Measurements from ENCODE around the gene PDLIM4.

Gene PDLIM4

DNA sequence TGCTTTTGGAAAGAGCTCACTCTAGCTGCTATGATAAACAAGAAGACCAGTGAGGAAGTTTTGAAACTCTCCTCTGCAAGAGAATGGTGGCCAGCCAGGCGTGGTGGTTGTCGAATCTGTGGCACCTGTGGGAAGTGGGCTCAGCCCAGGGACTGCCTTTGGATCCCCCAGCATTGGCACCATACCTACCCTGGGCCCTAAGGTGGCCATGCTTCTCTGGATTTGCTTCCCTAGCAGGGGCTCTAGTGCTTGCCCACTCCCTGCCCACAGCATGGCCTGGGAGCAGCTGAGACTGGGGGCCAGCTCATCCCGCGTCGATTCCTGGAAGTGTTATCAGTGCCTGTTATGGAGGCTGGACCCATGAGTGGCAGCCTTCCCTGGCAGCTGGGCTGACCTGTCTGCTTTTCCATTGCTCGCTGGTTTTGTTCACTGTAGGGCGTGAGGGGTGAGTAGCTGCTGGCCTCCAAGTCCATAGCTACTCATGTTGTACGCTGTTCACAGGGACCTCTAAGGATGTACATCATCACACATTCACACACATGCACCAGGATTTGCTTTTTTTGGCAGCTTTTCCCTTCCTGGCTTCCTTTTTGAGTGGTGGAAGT, 39.0 kb downstream of the PDLIM4 start:
- no peaks in the 10 kb centered on the region for H3K27me3 ChIP-seq (ENCODE audit: low read depth, low read length)
- H3K4me3 ChIP-seq (ENCODE audit: low read depth in 1 of 2, low read length in 2 of 2), result peak overlapping the region in 1 of 2 donors; percentile 70
- H3K9me3 ChIP-seq (ENCODE audit: control insufficient read depth in 1 of 2, low read length in 2 of 2), result no peaks in the 10 kb centered on the region
- H3K4me1 ChIP-seq (ENCODE audit: control insufficient read depth in 1 of 2, insufficient read depth in 2 of 2, low read length in 2 of 2), result peaks cover 5 to 11% of the 10 kb centered on the region in 2 donors
- no peak overlapping the region for H3K27ac ChIP-seq (ENCODE audit: low read length)
- peaks cover 0 to 8% of the 10 kb centered on the region in 2 donors for H3K36me3 ChIP-seq (ENCODE audit: control insufficient read depth in 1 of 2, insufficient read depth in 2 of 2, low read length in 2 of 2)

DNA sequence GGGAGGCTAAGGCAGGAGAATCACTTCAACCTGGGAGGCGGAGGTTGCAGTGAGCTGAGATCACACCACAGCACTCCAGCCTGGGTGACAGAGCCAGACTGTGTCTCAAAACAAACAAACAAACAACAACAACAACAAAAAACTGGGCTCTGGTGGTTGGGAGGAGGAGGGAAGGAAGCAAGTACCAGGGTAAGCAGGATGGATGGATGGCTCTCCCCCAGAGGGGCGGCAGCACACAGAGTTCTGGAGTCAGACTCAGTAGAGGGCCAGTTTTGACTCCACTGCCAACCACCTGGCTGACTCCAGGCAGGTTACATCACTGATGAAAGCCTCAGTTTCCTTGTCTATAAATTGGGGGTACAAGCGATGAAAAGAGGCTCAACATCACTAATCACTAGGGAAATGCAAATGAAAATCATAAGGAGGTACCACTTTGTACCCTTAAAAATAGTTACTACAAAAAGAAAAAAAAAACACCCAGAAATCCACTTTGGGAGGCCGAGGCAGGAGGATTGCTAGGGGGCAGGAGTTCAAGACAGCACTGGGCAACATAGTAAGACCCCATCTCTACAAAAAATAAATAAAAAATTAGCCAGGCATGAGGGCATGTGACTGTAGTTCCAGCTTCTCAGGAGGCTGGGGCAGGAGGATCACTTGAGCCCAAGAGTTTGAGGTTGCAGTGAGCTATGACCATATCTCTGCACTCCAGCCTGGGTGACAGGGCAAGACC, 39.9 kb downstream of the PDLIM4 start:
- Histone ChIP-seq H3K4me3 (ENCODE audit: low read depth in 1 of 2, low read length in 2 of 2) (no peak overlapping the region), H3K4me1 (ENCODE audit: control insufficient read depth in 1 of 2, insufficient read depth in 2 of 2, low read length in 2 of 2) (peaks cover 5 to 13% of the 10 kb centered on the region in 2 donors), H3K27ac (ENCODE audit: low read length) (no peak overlapping the region), H3K36me3 (ENCODE audit: control insufficient read depth in 1 of 2, insufficient read depth in 2 of 2, low read length in 2 of 2) (peaks cover 0 to 8% of the 10 kb centered on the region in 2 donors), H3K9me3 (ENCODE audit: control insufficient read depth in 1 of 2, low read length in 2 of 2) (no peaks in the 10 kb centered on the region), H3K27me3 (ENCODE audit: low read depth, low read length) (no peaks in the 10 kb centered on the region)

GRCh38 chr5:132298298-132299212, 41.1 kb downstream of the PDLIM4 start:
- H3K4me3 ChIP-seq (ENCODE audit: low read depth in 1 of 2, low read length in 2 of 2), result no peak overlapping the region
- H3K27ac ChIP-seq (ENCODE audit: low read length), result no peak overlapping the region
- no peaks in the 10 kb centered on the region for H3K27me3 ChIP-seq (ENCODE audit: low read depth, low read length)
- no peaks in the 10 kb centered on the region for H3K9me3 ChIP-seq (ENCODE audit: control insufficient read depth in 1 of 2, low read length in 2 of 2)
- peaks cover 5 to 8% of the 10 kb centered on the region in 2 donors for H3K4me1 ChIP-seq (ENCODE audit: control insufficient read depth in 1 of 2, insufficient read depth in 2 of 2, low read length in 2 of 2)
- peaks cover 0 to 4% of the 10 kb centered on the region in 2 donors for H3K36me3 ChIP-seq (ENCODE audit: control insufficient read depth in 1 of 2, insufficient read depth in 2 of 2, low read length in 2 of 2)

DNA sequence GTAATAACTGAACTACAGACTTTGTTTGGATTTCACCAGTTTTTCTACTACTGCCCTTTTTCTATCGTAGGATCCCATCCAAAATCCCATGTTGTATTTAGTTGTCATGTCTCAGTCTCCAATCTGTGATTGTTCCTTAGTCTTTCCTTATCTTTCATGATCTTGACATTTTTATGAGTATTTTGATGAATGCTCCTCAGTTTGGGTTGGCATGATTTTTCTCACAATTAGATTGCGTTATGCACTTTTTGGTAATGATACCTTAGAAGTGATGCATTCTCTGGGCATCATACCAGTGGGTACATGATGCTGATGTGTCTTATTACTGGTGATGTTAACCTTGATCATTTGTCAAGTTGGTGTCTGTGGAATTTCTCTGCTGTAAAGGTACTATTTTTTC, 42.4 kb downstream of the PDLIM4 start:
- H3K27me3 ChIP-seq (ENCODE audit: low read depth, low read length), result no peaks in the 10 kb centered on the region

DNA sequence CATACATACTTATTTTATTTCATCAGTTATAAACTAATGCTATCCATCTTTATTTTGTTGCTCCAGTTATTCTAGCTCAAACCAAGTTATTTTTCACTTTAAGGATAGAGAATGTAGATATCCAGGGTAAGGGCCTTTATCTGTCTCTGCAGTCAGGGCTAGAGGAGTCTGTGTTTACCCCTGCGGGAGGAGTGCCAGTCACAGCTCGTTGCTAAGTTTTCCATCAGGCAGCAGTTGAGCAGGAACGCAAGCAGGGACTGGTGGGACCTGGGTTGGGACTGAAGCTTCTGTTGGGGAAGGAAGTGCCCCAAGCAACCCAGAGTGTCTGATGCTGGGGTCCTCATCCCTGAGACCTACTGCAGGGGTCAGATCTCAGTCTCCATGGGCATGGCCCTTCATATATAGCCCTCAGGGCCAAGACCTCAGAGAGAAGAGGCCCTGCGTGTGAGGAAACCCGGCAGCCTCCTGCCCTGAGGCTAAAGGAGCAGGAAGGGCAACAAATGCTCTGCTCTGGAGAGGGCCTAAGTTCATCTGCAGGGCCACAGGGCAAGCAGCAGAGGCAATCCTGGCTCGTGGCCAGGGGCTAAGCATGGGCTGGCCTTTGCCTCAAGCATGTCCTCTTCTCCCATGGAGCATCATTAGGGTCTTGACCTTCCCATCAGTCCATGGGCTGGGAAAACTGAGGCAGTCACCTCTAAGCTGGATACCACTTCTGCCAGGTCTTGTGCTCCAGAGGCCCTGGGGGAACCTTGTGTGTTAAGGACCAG, 43.3 kb downstream of the PDLIM4 start:
- no peak overlapping the region for H3K27ac ChIP-seq (ENCODE audit: low read length)
- no peaks in the 10 kb centered on the region for H3K27me3 ChIP-seq (ENCODE audit: low read depth, low read length)
- peaks cover 0 to 8% of the 10 kb centered on the region in 2 donors for H3K4me1 ChIP-seq (ENCODE audit: control insufficient read depth in 1 of 2, insufficient read depth in 2 of 2, low read length in 2 of 2)

More for the DNA sequence above, 42.4 kb downstream of the PDLIM4 start:
- no peaks in the 10 kb centered on the region for H3K36me3 ChIP-seq (ENCODE audit: control insufficient read depth in 1 of 2, insufficient read depth in 2 of 2, low read length in 2 of 2)
- no peak overlapping the region for H3K4me3 ChIP-seq (ENCODE audit: low read depth in 1 of 2, low read length in 2 of 2)
- peaks cover 0 to 2% of the 10 kb centered on the region in 2 donors for H3K9me3 ChIP-seq (ENCODE audit: control insufficient read depth in 1 of 2, low read length in 2 of 2)
- no peak overlapping the region for H3K27ac ChIP-seq (ENCODE audit: low read length)
- peaks cover 3 to 8% of the 10 kb centered on the region in 2 donors for H3K4me1 ChIP-seq (ENCODE audit: control insufficient read depth in 1 of 2, insufficient read depth in 2 of 2, low read length in 2 of 2)

GRCh38 chr5:132301344-132302271, 44.1 kb downstream of the PDLIM4 start:
- Histone ChIP-seq H3K36me3 (ENCODE audit: control insufficient read depth in 1 of 2, insufficient read depth in 2 of 2, low read length in 2 of 2) (no peaks in the 10 kb centered on the region), H3K9me3 (ENCODE audit: control insufficient read depth in 1 of 2, low read length in 2 of 2) (peaks cover 0 to 12% of the 10 kb centered on the region in 2 donors), H3K4me1 (ENCODE audit: control insufficient read depth in 1 of 2, insufficient read depth in 2 of 2, low read length in 2 of 2) (peaks cover 0 to 8% of the 10 kb centered on the region in 2 donors), H3K27me3 (ENCODE audit: low read depth, low read length) (no peaks in the 10 kb centered on the region), H3K4me3 (ENCODE audit: low read depth in 1 of 2, low read length in 2 of 2) (no peak overlapping the region), H3K27ac (ENCODE audit: low read length) (peak overlapping the region; percentile 64)

More for the DNA sequence above, 43.3 kb downstream of the PDLIM4 start:
- H3K36me3 ChIP-seq (ENCODE audit: control insufficient read depth in 1 of 2, insufficient read depth in 2 of 2, low read length in 2 of 2), result no peaks in the 10 kb centered on the region
- no peak overlapping the region for H3K4me3 ChIP-seq (ENCODE audit: low read depth in 1 of 2, low read length in 2 of 2)
- H3K9me3 ChIP-seq (ENCODE audit: control insufficient read depth in 1 of 2, low read length in 2 of 2), result peaks cover 0 to 9% of the 10 kb centered on the region in 2 donors

DNA sequence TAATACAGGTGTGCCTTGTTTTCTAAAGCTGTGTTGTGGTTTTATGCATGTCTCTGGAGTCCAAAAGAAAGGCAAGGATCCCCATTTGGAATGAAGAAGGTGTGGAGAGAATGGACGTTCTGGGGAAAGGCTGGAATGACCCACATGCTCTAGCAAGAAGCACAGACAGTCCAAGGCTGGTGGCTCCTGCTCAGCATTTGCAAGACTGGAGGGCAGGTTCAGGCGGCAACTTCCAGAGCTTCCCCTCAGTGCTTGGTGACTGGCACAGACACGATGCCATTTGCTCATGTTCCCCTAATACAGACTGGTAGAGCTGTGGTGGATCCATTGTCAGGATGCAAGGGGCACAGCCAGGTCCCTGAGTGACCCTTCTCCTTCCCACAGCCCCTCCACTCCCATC, 44.9 kb downstream of the PDLIM4 start:
- Histone ChIP-seq H3K36me3 (ENCODE audit: control insufficient read depth in 1 of 2, insufficient read depth in 2 of 2, low read length in 2 of 2) (no peaks in the 10 kb centered on the region), H3K4me1 (ENCODE audit: control insufficient read depth in 1 of 2, insufficient read depth in 2 of 2, low read length in 2 of 2) (peaks cover 0 to 8% of the 10 kb centered on the region in 2 donors), H3K27ac (ENCODE audit: low read length) (peak overlapping the region; percentile 53), H3K4me3 (ENCODE audit: low read depth in 1 of 2, low read length in 2 of 2) (no peak overlapping the region), H3K9me3 (ENCODE audit: control insufficient read depth in 1 of 2, low read length in 2 of 2) (peaks cover 0 to 12% of the 10 kb centered on the region in 2 donors), H3K27me3 (ENCODE audit: low read depth, low read length) (no peaks in the 10 kb centered on the region)

DNA sequence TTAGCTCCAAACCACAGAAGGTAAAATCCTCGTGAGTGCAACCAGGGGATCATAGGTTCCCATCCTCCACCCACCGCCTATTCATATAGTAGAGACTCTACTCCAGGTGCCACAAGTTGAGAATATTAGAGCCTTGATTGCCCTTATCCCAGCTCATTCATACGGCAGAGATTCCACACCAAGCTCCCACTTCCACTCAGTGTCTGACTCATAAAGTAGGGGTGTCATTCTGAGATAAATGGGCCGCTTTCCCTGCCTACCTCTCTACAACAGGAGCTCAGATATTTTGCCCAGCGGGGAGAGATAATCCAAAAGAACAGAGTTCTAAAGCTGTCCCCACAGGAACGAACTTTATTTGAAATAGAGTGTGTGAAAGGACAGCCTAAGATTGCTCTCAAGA, 46.1 kb downstream of the PDLIM4 start:
- Histone ChIP-seq H3K4me3 (ENCODE audit: low read depth in 1 of 2, low read length in 2 of 2) (no peak overlapping the region), H3K27ac (ENCODE audit: low read length) (no peak overlapping the region)

DNA sequence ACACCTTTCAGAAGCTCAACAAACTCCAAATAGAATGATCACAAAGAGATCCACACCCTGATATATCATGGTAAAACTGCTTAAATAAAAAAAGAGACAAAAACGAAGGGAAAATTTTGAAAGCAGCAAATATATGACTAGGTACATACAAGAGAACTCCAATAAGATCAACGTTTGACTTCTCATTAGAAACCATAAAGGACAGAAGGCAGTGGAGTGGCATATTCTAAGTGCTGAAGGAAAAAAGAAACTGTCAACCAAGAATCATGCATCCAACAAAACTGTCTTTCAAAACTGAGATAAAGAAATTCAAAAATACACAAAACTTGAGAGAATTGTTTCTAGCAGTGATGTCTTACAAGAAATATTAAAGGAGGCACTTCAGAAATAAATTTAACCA, 47.9 kb downstream of the PDLIM4 start:
- Histone ChIP-seq H3K9me3 (ENCODE audit: control insufficient read depth in 1 of 2, low read length in 2 of 2) (peaks cover 0 to 12% of the 10 kb centered on the region in 2 donors), H3K4me1 (ENCODE audit: control insufficient read depth in 1 of 2, insufficient read depth in 2 of 2, low read length in 2 of 2) (peaks cover 0 to 8% of the 10 kb centered on the region in 2 donors), H3K4me3 (ENCODE audit: low read depth in 1 of 2, low read length in 2 of 2) (no peak overlapping the region), H3K36me3 (ENCODE audit: control insufficient read depth in 1 of 2, insufficient read depth in 2 of 2, low read length in 2 of 2) (no peaks in the 10 kb centered on the region), H3K27ac (ENCODE audit: low read length) (no peak overlapping the region), H3K27me3 (ENCODE audit: low read depth, low read length) (no peaks in the 10 kb centered on the region)

More for the DNA sequence above, 46.1 kb downstream of the PDLIM4 start:
- Histone ChIP-seq H3K4me1 (ENCODE audit: control insufficient read depth in 1 of 2, insufficient read depth in 2 of 2, low read length in 2 of 2) (peaks cover 0 to 8% of the 10 kb centered on the region in 2 donors), H3K27me3 (ENCODE audit: low read depth, low read length) (no peaks in the 10 kb centered on the region), H3K9me3 (ENCODE audit: control insufficient read depth in 1 of 2, low read length in 2 of 2) (peaks cover 0 to 12% of the 10 kb centered on the region in 2 donors), H3K36me3 (ENCODE audit: control insufficient read depth in 1 of 2, insufficient read depth in 2 of 2, low read length in 2 of 2) (no peaks in the 10 kb centered on the region)

DNA sequence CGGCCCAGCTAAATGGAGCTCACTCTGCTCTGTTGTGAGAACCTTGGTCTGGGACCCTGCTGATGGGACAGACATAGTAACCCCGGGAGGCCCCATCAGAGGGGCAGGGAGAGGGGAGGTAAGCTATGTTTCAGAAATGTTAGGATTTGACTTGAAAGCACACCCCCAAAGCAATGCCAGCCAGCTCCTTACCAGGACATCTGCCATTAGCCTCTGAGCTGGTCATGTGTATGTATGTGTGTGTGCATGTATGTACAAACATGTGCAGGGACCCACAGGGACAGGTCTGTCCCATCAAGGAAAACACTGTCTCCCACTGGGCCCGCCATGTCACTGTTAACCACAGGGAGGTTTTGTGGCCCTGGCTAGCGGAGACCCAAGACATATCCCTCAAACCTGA, 51.2 kb downstream of the PDLIM4 start:
- no peaks in the 10 kb centered on the region for H3K27me3 ChIP-seq (ENCODE audit: low read depth, low read length)
- H3K4me1 ChIP-seq (ENCODE audit: control insufficient read depth in 1 of 2, insufficient read depth in 2 of 2, low read length in 2 of 2), result no peaks in the 10 kb centered on the region
- peaks cover 0 to 12% of the 10 kb centered on the region in 2 donors for H3K9me3 ChIP-seq (ENCODE audit: control insufficient read depth in 1 of 2, low read length in 2 of 2)
- H3K36me3 ChIP-seq (ENCODE audit: control insufficient read depth in 1 of 2, insufficient read depth in 2 of 2, low read length in 2 of 2), result no peaks in the 10 kb centered on the region
- H3K4me3 ChIP-seq (ENCODE audit: low read depth in 1 of 2, low read length in 2 of 2), result no peak overlapping the region
- no peak overlapping the region for H3K27ac ChIP-seq (ENCODE audit: low read length)

All from muscle layer of duodenum (tissue), 2 donors.